HG03457 (cell line): Measurements from ENCODE around the gene FAM240A.

Experiments
- ATAC-seq: cut with Tn5 transposase; IDR thresholded peaks from one replicate; pipeline ENCODE4 v1.9.1; 2021; ENCODE audit warnings: moderate number of reproducible peaks; ENCODE audit not compliant: unreplicated experiment

Gene FAM240A

DNA sequence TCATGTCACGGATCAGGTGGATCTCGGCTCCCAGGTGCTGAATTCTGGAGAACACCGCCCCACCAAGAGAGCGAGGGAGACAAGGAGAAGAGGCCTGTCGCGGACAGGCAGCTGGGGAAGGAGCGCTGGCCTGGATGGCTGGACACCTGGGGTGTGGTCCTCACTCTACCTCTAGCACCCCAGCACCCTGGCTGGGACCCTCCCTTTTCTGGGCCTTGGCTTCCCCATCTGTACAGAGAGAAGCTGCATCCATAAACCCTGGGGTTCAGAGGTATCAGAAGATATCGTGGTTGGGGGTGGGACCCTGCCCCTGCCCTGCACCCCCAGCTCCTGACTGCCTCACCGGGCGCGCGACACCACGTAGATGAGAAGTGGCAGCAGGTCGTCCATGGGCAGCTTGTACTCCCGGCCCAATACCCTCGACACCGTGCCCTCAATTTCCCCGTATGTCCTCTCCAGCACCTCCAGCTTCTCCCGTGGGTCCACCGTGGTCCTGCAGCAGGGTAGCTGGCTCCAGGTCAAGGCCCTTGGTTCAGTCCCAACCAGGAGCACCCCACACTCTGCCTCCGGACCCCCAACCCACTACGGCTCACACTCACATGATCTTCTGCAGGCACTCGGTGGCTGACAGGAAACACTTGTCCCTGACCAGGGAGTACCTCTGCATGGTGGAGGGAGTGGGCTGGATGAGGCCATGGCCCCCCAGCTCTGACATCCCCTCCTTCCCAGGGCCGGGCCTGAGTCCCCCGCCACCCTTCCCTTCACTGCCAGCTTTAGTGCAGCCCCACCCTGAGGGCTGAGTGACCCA lies 59.4 kb downstream of the FAM240A start:
- ATAC-seq: no peak

- no peak for ATAC-seq
These were observed 60.0 kb downstream of the FAM240A start for GRCh38 chr3:46672349-46672695.

DNA sequence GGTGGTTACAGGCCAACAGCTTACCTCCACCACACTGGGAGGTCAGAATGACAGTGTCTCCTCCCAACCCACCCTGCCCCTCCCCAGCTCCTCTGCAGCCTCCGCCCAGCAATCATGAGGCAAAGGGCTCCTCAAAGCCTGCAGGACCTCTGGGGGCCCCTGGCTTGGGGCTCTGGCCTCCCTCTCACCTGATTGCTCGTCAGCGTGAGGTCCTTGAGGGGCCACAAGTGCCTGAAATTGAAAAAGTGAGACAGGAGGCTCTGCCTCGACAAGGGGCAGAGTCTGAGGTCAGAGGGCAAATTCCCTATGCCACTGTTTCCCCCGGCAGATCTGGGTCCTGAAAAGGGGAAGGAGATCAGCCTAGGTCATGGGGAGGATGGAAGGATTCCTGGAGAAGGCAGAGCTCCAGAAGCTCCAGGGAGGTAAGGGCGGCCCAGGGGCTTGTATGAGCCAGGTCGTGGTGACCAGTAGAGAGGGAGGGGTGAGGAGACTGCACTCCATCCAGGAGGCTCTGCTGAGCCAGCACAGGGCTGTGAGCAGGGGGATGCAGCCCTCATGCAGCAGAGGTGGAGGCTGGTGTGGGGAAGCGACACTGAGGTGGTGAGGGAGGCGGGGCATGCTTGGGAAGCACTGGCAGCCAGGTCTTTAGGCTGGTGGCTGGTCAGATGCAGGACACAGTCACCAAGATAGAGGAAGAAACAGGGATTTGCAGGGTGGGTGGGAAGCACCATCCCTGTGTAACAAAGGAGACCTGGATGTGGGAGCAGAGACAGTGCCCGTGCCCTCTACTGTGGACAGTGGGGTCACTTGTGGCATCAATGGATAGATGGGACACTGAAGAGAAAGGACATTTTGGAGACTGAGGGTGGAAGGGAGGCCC lies 61.1 kb downstream of the FAM240A start:
- ATAC-seq: no peak

DNA sequence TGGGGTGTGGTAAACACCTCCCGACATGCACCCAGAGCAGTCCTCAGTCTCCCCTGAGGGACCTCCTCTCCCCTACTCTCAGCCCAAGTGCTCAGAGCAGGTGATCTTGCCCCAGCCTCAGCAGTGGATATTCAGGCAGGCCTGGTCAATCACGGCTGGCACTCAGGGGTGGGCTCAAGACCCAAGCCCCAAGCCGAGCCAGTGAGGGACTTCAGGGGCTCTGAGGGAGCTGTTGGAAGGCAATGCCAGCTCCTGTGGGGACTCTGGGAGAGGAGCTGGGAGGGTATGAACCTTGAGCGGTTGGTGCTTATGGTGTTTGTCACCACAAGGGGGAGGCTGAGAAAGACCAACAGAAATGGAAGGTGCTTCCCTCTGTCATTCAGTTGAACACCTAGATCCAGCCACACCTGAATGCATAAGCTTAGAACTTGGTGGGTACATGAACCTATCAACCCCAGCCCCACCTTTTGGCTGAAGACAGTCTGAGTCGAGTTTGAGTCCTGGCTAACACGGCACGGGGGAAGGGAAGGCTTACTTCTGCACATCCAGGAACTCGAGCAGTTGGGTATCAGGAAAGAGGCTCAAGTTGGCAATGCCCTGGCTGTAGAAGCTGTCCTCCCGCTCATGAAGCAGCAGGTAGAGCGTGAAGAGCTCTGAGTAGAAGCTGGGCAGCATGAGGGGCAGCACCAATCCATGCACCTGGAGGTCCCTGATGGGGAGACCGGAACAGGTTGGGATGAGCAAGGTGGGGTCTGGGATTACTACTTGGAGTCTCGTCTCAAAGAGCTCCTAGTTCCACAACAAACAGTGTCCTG lies 61.9 kb downstream of the FAM240A start:
- ATAC-seq: no peak

- ATAC-seq: no peak
These were observed 63.1 kb downstream of the FAM240A start for GRCh38 chr3:46675426-46675825.
